ENCODE data around the gene ACOT7.

GRCh38 chr1:6353619-6353954 lies 40.0 kb downstream of the ACOT7 start:
- TF ChIP-seq, protein P1, sequence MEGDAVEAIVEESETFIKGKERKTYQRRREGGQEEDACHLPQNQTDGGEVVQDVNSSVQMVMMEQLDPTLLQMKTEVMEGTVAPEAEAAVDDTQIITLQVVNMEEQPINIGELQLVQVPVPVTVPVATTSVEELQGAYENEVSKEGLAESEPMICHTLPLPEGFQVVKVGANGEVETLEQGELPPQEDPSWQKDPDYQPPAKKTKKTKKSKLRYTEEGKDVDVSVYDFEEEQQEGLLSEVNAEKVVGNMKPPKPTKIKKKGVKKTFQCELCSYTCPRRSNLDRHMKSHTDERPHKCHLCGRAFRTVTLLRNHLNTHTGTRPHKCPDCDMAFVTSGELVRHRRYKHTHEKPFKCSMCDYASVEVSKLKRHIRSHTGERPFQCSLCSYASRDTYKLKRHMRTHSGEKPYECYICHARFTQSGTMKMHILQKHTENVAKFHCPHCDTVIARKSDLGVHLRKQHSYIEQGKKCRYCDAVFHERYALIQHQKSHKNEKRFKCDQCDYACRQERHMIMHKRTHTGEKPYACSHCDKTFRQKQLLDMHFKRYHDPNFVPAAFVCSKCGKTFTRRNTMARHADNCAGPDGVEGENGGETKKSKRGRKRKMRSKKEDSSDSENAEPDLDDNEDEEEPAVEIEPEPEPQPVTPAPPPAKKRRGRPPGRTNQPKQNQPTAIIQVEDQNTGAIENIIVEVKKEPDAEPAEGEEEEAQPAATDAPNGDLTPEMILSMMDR (IDR thresholded peaks at IDR 0.05; ENCODE audit: low read length): no peak
- TF ChIP-seq EZH2 (optimal IDR thresholded peaks at IDR 0.05; ENCODE audit: low read depth, low read length) (no peak), EZH2phosphoT487 (IDR thresholded peaks at IDR 0.05; ENCODE audit: low read length) (no peak)
